Kidney epithelial cell (primary cell): ENCODE measurements around the gene BCAR1. TPM values are rescaled to one million over a fixed set of nuclear protein-coding genes. Genes with fewer than 3 reads are reported as not detected.

Experiments
- DNase-seq: peaks from one replicate; pipeline ENCODE4 v3.0.0-alpha.2; 2010; ENCODE audit warnings: low read depth
- H3K27me3 ChIP-seq: 2 replicates; pipeline ENCODE4 v1.6.0; 2011; ENCODE audit warnings: low read length; ENCODE audit not compliant: control insufficient read depth, insufficient read depth
- H3K36me3 ChIP-seq: 2 replicates; pipeline ENCODE4 v1.5.1; 2011; ENCODE audit warnings: low read length; ENCODE audit not compliant: control insufficient read depth, insufficient read depth
- H3K4me3 ChIP-seq: 2 replicates; pipeline ENCODE4 v1.5.1; 2011; ENCODE audit warnings: low read depth, mild to moderate bottlenecking, control low read depth, low read length
- CTCF ChIP-seq: IDR thresholded peaks from 2 replicates; pipeline ENCODE4 v1.5.1; 2011; ENCODE audit warnings: mild to moderate bottlenecking, moderate library complexity, low read length, control low read depth, inconsistent platforms; ENCODE audit not compliant: insufficient read depth, poor library complexity, severe bottlenecking
- total RNA-seq: library from RNA; depleted of rRNA; stranded (reverse); fragments of >200 nt; gene quantifications from 2 replicates; pipeline ENCODE4 v1.2.3, GENCODE V29; 2015

BCAR1 gene
- total RNA-seq, 1 donor from 2014 or later = 93.8 TPM

- DNase-seq = no peak
- TF ChIP-seq CTCF = no peak
- no peaks in the 10 kb centered on the region for H3K36me3 ChIP-seq
- H3K27me3 ChIP-seq = peaks cover 16% of the 10 kb centered on the region
- no peak overlapping the region for H3K4me3 ChIP-seq
Measured at GRCh38 chr16:75197522-75198134, 53.8 kb downstream of the BCAR1 start.

DNA sequence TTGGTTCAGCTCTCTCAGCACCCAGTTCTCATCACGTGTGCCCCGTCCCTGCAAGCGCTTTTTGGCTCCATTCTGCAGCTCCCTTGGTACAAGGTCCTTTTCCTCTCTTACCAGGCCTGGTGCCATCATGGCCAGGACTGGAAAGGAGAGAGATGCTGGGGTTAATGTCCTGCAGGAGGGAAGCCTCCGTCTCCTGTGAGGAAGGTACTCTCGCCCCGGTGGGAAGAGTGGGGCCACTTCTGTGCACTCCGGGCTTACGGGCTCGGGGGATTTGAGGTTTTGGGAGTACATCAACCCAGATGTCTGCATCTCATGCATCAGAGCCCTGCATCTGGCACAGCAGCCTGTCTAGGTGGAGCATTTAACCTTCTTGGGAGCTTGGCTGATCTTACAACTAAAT, 54.6 kb downstream of the BCAR1 start:
- no peak for DNase-seq
- H3K36me3 ChIP-seq = no peaks in the 10 kb centered on the region
- no peak overlapping the region for H3K4me3 ChIP-seq
- H3K27me3 ChIP-seq = peaks cover 16% of the 10 kb centered on the region
- no peak for TF ChIP-seq CTCF

- no peaks in the 10 kb centered on the region for H3K36me3 ChIP-seq
- peaks cover 16% of the 10 kb centered on the region for H3K27me3 ChIP-seq
- DNase-seq = no peak
- TF ChIP-seq CTCF = no peak
- no peak overlapping the region for H3K4me3 ChIP-seq
Measured at GRCh38 chr16:75195811-75196790, 55.3 kb downstream of the BCAR1 start.

- DNase-seq = no peak
- Histone ChIP-seq H3K36me3 (no peaks in the 10 kb centered on the region), H3K4me3 (no peak overlapping the region), H3K27me3 (peaks cover 20% of the 10 kb centered on the region)
- TF ChIP-seq CTCF = no peak
Measured at GRCh38 chr16:75193730-75194444, 57.5 kb downstream of the BCAR1 start.

DNA sequence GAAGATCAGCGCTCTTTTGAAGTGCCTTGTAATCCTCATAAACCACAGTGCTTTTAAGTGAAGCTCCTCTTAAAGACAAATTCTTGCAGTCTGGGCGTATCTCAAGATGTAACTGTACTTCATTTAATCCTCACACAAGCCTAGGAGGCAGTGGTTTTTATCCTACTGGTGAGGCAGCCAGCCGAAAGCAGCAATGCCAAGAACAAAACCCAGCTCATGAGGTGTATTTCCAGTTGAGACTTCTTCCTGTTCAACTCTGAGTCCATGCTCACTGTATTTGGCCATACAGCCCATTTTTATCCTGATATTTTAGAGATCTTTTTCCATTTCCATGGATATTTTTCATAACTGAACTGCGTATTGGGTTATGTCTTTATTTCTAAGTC, 58.2 kb downstream of the BCAR1 start:
- no peak for DNase-seq

More for the DNA sequence above, 58.2 kb downstream of the BCAR1 start:
- no peak overlapping the region for H3K4me3 ChIP-seq
- no peak for TF ChIP-seq CTCF
- H3K36me3 ChIP-seq = no peaks in the 10 kb centered on the region
- H3K27me3 ChIP-seq = peaks cover 20% of the 10 kb centered on the region
